ENCODE data around the gene CDKN1B.
A peak's percentile ranks its signal among the peaks of the same experiment; 100 is the strongest.

The CDKN1B gene

DNA sequence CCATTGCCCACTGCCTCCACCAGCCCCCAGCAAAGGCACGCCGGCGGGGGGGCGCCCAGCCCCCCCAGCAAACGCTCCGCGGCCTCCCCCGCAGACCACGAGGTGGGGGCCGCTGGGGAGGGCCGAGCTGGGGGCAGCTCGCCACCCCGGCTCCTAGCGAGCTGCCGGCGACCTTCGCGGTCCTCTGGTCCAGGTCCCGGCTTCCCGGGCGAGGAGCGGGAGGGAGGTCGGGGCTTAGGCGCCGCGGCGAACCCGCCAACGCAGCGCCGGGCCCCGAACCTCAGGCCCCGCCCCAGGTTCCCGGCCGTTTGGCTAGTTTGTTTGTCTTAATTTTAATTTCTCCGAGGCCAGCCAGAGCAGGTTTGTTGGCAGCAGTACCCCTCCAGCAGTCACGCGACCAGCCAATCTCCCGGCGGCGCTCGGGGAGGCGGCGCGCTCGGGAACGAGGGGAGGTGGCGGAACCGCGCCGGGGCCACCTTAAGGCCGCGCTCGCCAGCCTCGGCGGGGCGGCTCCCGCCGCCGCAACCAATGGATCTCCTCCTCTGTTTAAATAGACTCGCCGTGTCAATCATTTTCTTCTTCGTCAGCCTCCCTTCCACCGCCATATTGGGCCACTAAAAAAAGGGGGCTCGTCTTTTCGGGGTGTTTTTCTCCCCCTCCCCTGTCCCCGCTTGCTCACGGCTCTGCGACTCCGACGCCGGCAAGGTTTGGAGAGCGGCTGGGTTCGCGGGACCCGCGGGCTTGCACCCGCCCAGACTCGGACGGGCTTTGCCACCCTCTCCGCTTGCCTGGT lies at the start of gene CDKN1B:
TSS of gene CDKN1B (plus strand) at position 576 of the 793 bp plus-strand sequence. CDS start 472 bp downstream, outside the sequence.
- peaks cover 79% of the 10 kb centered on the region for H3K79me2 ChIP-seq (ENCODE audit: insufficient read depth, low read depth)
- H4K20me1 ChIP-seq (ENCODE audit: insufficient read depth) = no peaks in the 10 kb centered on the region
- H3K27ac ChIP-seq = peak within 1 kb of the TSS; percentile 98
- no peak within 1 kb of the TSS for H2AFZ ChIP-seq (ENCODE audit: low read depth)
- peak within 1 kb of the TSS; percentile 100 for H3K4me2 ChIP-seq
- H3K27me3 ChIP-seq (ENCODE audit: insufficient read depth, low read depth) = no peaks in the 10 kb centered on the region
- H3K36me3 ChIP-seq (ENCODE audit: insufficient read depth) = peaks cover 29% of the 10 kb centered on the region; the same call in 1 of the 2 replicates
- H3K4me3 ChIP-seq (IDR thresholded peaks at IDR 0.05; ENCODE audit: insufficient read depth, low read depth, low read length) = no peak within 1 kb of the TSS
- TF ChIP-seq, protein P1, sequence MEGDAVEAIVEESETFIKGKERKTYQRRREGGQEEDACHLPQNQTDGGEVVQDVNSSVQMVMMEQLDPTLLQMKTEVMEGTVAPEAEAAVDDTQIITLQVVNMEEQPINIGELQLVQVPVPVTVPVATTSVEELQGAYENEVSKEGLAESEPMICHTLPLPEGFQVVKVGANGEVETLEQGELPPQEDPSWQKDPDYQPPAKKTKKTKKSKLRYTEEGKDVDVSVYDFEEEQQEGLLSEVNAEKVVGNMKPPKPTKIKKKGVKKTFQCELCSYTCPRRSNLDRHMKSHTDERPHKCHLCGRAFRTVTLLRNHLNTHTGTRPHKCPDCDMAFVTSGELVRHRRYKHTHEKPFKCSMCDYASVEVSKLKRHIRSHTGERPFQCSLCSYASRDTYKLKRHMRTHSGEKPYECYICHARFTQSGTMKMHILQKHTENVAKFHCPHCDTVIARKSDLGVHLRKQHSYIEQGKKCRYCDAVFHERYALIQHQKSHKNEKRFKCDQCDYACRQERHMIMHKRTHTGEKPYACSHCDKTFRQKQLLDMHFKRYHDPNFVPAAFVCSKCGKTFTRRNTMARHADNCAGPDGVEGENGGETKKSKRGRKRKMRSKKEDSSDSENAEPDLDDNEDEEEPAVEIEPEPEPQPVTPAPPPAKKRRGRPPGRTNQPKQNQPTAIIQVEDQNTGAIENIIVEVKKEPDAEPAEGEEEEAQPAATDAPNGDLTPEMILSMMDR (conservative IDR thresholded peaks at IDR 0.05; ENCODE audit: low read depth, low read length) = no peak
- peak within 1 kb of the TSS; percentile 98 for H3K9ac ChIP-seq
- H3K4me1 ChIP-seq (ENCODE audit: low read depth, poor library complexity, severe bottlenecking) = peaks cover 21% of the 10 kb centered on the region

DNA sequence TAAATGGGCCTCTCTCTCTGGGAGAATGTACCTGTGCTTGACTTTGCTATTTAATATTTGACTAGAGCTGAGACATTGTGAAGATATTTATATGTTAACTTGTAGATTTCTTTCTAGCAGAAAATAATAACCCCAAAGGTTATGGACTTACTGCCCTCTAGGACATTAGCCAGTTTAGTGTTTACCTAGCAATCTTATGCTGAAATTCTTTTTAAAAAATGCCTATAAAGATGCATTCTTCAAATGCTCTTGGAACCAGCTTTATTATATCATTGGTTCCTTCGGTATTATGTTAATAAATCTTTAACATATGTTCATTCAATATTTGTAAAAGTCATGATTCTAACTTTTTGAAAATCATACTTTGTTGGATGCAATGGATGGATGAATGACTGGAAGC lies 49.2 kb upstream of the CDKN1B start:
- H3K27me3 ChIP-seq (ENCODE audit: insufficient read depth, low read depth) = no peaks in the 10 kb centered on the region
- no peak overlapping the region for H2AFZ ChIP-seq (ENCODE audit: low read depth)
- no peaks in the 10 kb centered on the region for H3K79me2 ChIP-seq (ENCODE audit: insufficient read depth, low read depth)
- no peaks in the 10 kb centered on the region for H3K4me1 ChIP-seq (ENCODE audit: low read depth, poor library complexity, severe bottlenecking)
- no peaks in the 10 kb centered on the region for H4K20me1 ChIP-seq (ENCODE audit: insufficient read depth)
- H3K9ac ChIP-seq = no peak overlapping the region
- H3K27ac ChIP-seq = no peak overlapping the region
- TF ChIP-seq, protein P1 (conservative IDR thresholded peaks at IDR 0.05; ENCODE audit: low read depth, low read length) = no peak
- no peaks in the 10 kb centered on the region for H3K36me3 ChIP-seq (ENCODE audit: insufficient read depth)
- no peak overlapping the region for H3K4me3 ChIP-seq (IDR thresholded peaks at IDR 0.05; ENCODE audit: insufficient read depth, low read depth, low read length)
- H3K4me2 ChIP-seq = no peak overlapping the region

DNA sequence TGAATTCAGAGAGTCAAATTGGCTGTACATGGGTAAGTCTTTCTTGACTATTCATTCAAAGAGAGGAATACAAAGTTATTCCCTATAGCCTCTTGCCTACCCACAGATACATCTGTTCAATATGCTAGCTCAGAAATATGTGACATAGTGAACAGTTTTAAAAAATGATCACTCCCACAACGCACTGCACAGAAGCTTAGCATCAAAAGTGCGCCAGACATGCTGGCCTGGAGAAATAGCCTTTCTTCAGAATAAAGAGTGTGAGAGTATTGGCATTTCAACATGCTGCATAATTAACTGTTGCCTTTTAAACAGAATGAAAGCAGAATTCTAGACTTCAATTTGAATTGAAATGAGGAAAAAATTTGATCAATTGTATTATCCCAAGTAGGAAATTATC lies 48.1 kb upstream of the CDKN1B start:
- Histone ChIP-seq H3K79me2 (ENCODE audit: insufficient read depth, low read depth) (no peaks in the 10 kb centered on the region), H3K4me1 (ENCODE audit: low read depth, poor library complexity, severe bottlenecking) (no peaks in the 10 kb centered on the region), H3K4me3 (IDR thresholded peaks at IDR 0.05; ENCODE audit: insufficient read depth, low read depth, low read length) (no peak overlapping the region), H3K9ac (no peak overlapping the region), H3K36me3 (ENCODE audit: insufficient read depth) (no peaks in the 10 kb centered on the region), H3K27ac (no peak overlapping the region), H3K27me3 (ENCODE audit: insufficient read depth, low read depth) (no peaks in the 10 kb centered on the region), H3K4me2 (no peak overlapping the region), H2AFZ (ENCODE audit: low read depth) (no peak overlapping the region), H4K20me1 (ENCODE audit: insufficient read depth) (no peaks in the 10 kb centered on the region)
- TF ChIP-seq, protein P1 (conservative IDR thresholded peaks at IDR 0.05; ENCODE audit: low read depth, low read length) = no peak

DNA sequence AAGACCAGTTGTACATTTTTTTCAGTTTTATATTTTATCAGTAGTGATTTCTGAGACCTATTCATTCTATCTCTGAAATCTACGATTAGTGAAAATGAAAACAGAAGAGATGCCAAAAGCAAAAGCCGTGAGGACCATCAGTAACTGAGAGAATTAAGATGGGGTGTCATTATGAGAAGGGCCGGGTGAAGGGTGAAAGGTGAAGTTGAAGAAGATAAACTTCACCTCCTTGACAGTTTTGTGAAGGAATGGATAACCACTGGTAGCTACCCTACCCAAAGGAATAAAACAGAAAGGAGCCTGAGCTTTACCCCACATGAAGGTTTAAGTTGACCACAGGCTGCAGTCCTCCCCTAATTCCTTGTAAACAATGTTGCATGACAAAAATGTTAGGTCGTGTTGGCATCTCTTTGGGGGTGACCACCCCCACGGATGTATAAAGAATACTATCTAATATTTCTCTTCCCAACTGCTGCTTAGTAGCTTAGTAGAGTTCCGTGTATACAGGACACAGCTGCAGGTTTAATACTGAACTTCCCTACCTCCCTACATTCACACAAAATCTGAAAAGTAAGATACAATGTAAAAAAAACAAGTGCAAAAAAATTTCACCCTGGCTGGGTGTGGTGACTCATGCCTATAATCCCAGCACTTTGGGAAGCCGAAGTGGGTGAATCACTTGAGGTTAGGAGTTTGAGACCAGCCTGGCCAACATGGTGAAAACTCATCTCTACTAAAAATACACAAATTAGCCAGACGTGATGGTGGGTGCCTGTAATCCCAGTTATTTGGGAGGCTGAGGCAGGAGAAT lies 45.1 kb upstream of the CDKN1B start:
- H3K4me3 ChIP-seq (IDR thresholded peaks at IDR 0.05; ENCODE audit: insufficient read depth, low read depth, low read length) = no peak overlapping the region
- H3K27me3 ChIP-seq (ENCODE audit: insufficient read depth, low read depth) = no peaks in the 10 kb centered on the region
- H3K4me1 ChIP-seq (ENCODE audit: low read depth, poor library complexity, severe bottlenecking) = peaks cover 13% of the 10 kb centered on the region
- H4K20me1 ChIP-seq (ENCODE audit: insufficient read depth) = no peaks in the 10 kb centered on the region
- no peak overlapping the region for H2AFZ ChIP-seq (ENCODE audit: low read depth)
- H3K9ac ChIP-seq = no peak overlapping the region
- no peak overlapping the region for H3K4me2 ChIP-seq
- TF ChIP-seq, protein P1 (conservative IDR thresholded peaks at IDR 0.05; ENCODE audit: low read depth, low read length) = no peak
- no peaks in the 10 kb centered on the region for H3K79me2 ChIP-seq (ENCODE audit: insufficient read depth, low read depth)
- H3K36me3 ChIP-seq (ENCODE audit: insufficient read depth) = no peaks in the 10 kb centered on the region
- H3K27ac ChIP-seq = no peak overlapping the region
